Hair follicular keratinocyte (primary cell): ENCODE results near the gene F8A1. TPM values are rescaled to one million over a fixed set of nuclear protein-coding genes. Genes with fewer than 3 reads are reported as not detected.

Source experiments
- total RNA-seq: library from RNA; depleted of rRNA; stranded (reverse); fragments of >200 nt; gene quantifications from 2 replicates; pipeline ENCODE4 v1.2.3, GENCODE V29; 2015

The F8A1 gene
- 2.4 TPM in 1 of 2 replicates, not detected in the other for total RNA-seq

DNA sequence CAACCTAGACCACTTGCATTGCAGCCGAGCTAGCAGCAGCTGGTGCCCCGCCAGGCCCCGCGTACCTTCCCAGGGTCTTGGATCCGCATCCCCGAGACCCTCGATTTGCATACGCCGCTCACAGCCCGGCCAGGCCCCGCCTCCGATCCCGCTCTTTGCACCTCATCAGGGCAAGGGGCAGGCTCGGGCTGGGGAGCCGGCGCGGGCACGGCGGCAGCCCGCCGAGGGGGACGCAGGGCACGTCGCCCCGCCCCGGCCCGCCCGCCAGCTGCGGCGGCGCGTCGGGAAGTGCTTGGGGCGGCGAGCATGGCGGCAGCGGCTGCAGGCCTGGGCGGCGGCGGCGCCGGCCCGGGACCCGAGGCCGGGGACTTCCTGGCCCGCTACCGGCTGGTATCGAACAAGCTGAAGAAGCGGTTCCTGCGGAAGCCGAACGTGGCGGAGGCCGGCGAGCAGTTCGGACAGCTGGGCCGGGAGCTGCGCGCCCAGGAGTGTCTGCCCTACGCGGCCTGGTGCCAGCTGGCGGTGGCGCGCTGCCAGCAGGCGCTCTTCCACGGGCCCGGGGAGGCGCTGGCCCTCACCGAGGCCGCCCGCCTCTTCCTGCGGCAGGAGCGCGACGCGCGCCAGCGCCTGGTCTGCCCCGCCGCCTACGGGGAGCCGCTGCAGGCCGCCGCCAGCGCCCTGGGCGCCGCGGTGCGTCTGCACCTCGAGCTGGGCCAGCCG lies at the start of gene F8A1:
TSS of gene F8A1 (plus strand) at position 287 of the 720 bp plus-strand sequence. CDS start at position 307, 20 bp downstream.

Other genes starting within 250 kb of the F8A1 start
- not detected in 2 replicates for gene CTAG2, start 232.8 kb upstream of the F8A1 start, total RNA-seq
- 0.11 and 0.31 TPM in 2 replicates for gene GAB3, start 135.3 kb upstream of the F8A1 start, total RNA-seq
- gene DKC1, start 123.5 kb upstream of the F8A1 start, total RNA-seq, result 35.5 and 64.2 TPM in 2 replicates
- gene MPP1, start 80.9 kb upstream of the F8A1 start, total RNA-seq, result 3.2 and 6.2 TPM in 2 replicates
- not detected in 2 replicates for gene SMIM9, start 51.7 kb upstream of the F8A1 start, total RNA-seq
- gene F8, start 136.4 kb downstream of the F8A1 start, total RNA-seq, result 0.04 and 1.2 TPM in 2 replicates
- 39.1 and 47.0 TPM in 2 replicates for gene FUNDC2, start 140.5 kb downstream of the F8A1 start, total RNA-seq
- gene CMC4, start 184.8 kb downstream of the F8A1 start, total RNA-seq, result 17.2 and 20.3 TPM in 2 replicates
- 1.6 and 5.5 TPM in 2 replicates for gene MTCP1, start 184.8 kb downstream of the F8A1 start, total RNA-seq
- 9.6 and 9.9 TPM in 2 replicates for gene BRCC3, start 185.2 kb downstream of the F8A1 start, total RNA-seq